ENCODE results near the gene LRRC3B.

Gene LRRC3B

DNA sequence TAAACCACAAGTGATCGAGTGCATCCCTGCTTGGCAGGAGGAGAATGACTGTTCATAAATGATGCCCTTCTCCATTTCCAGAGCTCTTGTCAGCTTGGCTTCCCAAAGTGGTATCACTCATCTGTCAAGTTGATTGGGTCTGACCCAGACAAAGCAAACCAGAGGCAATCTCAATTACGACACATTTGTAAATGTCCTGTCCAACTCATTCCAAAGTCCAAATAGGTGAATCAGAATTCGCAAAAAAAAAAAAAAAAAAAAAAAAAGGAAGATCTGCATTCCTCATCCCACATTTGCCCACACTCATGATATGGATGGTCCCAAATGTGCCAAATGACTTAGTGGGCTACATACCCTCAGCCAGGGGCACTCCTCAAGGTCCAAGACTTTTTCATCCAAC is 91.9 kb downstream of the LRRC3B start:
- DNase-seq, result no peak

DNA sequence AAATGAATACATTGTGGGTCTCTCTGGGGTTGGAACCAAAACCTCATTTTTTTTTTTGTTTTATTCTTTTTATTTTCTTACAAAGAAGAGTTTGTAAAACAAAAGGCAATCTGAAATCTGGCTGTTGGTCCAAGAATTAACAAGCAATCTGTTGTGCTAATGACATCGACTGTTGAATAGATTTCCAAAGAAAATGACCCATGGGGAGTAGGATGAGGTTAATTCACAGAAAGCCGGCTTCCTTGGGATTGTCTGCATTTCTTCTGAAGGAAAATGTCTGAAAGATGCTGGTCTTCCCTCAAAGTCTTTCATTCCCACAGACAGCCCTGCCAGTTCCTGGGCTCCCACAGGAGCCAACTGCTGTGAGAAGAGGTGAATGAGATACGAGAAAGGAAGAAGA is 92.9 kb downstream of the LRRC3B start:
- DNase-seq, result no peak

DNA sequence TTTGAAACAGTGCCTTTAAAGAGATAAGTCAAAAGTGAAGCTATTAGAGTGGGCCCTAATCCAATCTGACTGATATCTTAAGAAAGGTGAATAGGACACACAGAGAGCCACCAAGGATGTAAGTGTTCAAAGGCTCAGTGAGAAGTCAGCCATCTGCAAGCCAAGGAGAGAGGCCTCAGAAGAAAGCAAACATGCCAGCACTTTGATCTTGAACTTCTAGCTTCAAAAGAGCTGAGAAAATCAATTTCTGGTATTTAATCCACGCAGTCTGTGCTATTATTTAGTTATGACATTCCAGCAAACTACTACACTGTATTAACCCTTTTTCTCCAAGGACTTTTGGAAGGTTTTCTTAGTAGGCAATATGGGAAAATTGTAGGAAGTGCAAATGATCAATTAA is 95.7 kb downstream of the LRRC3B start:
- no peak for DNase-seq

DNA sequence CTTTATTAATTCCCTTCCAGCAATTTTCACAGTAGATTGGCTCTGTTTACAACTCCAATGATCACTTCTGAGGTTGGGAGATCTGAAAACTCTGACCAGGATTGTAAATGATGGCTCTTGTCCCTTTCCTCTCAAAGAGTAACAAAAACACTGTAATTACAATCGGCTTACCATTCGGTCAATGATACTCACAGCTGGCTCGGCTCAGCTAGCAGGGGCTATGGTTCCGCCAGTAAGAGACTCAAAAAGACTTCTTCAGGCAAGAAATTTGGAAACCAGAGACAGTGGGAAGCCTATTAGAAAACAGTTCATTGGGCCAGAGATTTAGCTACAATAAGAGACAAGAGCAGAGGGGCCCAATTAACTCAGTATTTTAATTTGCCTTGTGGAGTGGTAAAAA is 96.6 kb downstream of the LRRC3B start:
- DNase-seq, result no peak

DNA sequence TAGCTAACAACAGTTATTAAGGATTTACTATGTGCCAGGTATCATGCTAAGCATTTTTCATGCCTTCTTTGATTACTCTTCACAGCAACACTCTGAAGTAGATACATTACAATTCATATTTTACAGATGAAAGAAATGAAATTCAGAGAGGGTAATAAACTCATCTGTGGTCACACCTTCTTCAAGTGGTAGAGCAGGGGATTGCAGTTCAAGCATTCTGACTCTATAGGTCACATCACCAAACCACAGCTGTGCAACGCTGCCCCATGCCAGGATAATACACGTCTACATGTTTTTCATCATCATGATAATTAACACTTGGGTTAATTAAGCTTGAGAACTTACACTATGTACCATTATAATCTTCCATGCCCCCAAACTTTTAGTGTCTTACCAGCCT is 98.5 kb downstream of the LRRC3B start:
- DNase-seq, result no peak

DNA sequence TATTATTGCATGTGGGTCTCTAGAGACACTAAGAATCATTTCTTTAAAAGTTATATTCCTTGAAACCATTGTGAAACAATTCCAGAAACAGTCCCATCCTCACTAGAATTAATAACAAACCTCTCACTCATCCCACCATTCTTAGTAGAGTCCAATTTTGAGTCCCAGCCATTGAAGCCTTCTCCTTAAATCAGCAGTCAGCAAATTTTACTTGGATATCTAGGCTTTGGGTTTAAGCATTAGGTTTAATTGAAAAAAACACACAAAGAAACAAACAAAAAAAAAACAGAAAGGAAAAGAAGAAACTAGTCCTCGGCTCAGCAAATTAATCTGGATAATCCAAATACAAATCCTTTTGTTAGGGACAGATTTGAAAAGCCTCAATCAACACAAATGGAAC is 109.3 kb downstream of the LRRC3B start:
- no peak for DNase-seq

DNA sequence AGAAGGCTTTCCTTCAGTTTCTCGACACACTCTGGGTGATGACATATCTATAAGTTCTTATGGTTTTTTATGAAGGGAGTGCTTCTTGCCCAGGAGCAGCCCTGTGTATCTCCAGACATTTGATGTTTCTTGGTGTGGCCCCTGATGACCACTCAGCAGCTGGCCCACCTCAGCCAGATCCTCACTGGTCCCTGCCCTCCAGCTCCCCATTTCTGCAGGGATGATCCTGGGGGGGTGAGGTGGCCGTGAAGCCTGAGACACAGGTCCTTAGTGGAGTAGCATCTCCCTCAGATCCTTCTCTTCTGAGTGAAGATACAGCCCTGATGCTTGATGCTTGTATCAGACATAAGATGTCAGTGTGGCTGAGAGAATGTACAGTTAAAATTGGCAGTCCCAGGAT is 127.7 kb downstream of the LRRC3B start:
- no peak for DNase-seq

DNA sequence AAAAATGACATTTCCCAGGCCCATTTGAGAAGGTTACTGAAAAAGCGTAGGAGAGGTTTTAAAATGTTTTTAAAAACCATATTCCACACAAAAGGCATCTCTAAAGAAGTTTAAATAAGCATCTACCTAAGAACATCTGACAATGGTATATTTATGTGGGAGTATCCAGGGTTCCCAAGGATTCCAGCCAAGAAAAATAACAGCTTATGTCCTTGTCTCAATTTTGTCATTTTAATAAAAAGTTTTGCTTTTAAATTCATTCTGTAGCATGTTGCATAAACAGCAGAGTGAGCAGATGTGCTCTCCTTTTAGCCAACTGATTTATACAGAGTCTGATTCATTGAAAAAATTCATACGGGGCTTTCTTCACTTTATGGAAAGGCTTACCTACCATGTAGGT is 129.9 kb downstream of the LRRC3B start:
- DNase-seq, result no peak

DNA sequence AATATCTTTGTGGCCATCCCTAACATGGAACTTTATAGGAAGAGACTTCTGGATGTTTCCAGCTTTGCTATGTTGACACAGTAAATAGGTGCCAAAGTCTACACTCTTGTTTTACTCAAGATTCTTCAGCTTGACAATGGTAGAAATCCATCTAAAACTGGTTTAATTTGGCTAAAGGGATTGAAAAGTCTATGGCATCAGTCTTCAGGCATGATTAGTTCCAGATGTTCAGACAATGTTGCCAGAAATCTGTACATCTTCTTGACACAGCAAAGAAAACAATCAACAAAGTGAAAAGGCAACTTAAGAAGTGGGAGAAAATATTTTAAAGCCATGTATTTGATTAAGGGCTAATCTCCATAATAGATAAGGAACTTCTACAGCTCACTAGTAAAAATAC is 130.5 kb downstream of the LRRC3B start:
- no peak for DNase-seq

DNA sequence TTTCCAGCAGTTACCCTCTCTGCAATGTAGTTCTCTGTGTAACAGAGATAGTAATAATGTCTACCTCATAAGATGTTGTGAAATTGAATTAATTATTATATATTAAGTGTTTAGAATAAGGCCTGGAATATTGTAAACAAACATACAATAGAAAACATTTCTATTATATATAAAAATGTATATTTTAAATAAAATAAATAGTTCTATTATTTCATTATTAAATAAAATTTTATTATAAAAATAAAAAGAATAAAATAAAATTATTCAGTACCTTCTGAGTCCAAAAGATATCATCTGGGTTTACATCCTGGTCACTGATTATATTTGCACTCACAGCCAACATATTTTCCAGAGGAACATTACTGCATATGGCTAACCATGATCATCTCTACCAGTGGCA is 135.4 kb downstream of the LRRC3B start:
- no peak for DNase-seq

Data from activated effector memory CD4-positive, alpha-beta T cell treated with anti-CD3 and anti-CD28 coated beads, Interleukin-2, amount 50 U/mL, for 16 hours (primary cell).